Measurements from ENCODE around the gene GOLGA1. TPM values are rescaled to one million over a fixed set of nuclear protein-coding genes. Genes with fewer than 3 reads are reported as not detected.

Gene GOLGA1
- polyA plus RNA-seq, 3 donors = 3.1 to 15.7 (median 8.0) TPM

DNA sequence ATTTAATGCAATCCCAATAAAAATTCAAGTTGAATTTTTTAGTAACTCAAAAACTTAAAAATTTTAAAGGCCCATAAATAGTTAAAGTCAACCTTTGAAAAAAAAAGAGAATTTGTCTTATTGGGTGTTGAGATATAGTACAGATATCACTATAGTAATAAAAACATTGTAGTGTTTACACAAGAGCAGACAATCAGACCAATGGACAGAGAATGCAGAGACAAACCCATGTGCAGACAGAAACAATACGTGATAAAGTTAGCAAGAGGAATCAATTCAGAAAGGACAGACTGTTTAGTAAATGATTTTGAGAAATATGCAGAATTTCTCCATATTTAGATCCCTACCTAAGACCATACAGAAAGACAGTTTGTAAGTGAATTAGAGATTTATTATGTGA lies 33.9 kb downstream of the GOLGA1 start:
- Mint-ChIP-seq H3K36me3 (peaks cover 51 to 88% of the 10 kb centered on the region in 2 donors), H3K4me1 (no peaks in the 10 kb centered on the region), H3K9me3 (no peaks in the 10 kb centered on the region), H3K27ac (no peak overlapping the region), H3K4me3 (no peak overlapping the region), H3K27me3 (ENCODE audit: low read depth in 3 of 3) (no peaks in the 10 kb centered on the region)
- Histone ChIP-seq H2AFZ (ENCODE audit: insufficient read depth, low read depth, low read length, poor library complexity, severe bottlenecking) (no peak overlapping the region), H3K27ac (ENCODE audit: low read depth in 1 of 2, low read length in 2 of 2) (no peak overlapping the region), H4K20me1 (ENCODE audit: insufficient read depth, low read length) (no peaks in the 10 kb centered on the region), H3K9me3 (replicated peaks in 1 of 2; ENCODE audit: control insufficient read depth in 1 of 2, insufficient read depth in 1 of 2, low read length in 2 of 2) (no peaks in the 10 kb centered on the region), H3K79me2 (ENCODE audit: insufficient read depth, low read length) (no peaks in the 10 kb centered on the region), H3K4me1 (ENCODE audit: control insufficient read depth in 1 of 2, insufficient read depth in 2 of 2, low read length in 2 of 2) (no peaks in the 10 kb centered on the region), H3K4me3 (replicated peaks in 1 of 3; ENCODE audit: low read depth in 2 of 3, low read length in 3 of 3) (no peak overlapping the region), H3K9ac (ENCODE audit: insufficient read depth, low read length, poor library complexity, severe bottlenecking) (no peak overlapping the region), H3K27me3 (ENCODE audit: control insufficient read depth in 2 of 2, insufficient read depth in 2 of 2, low read length in 2 of 2) (no peaks in the 10 kb centered on the region), H3K4me2 (replicated peaks; ENCODE audit: extremely low read depth, low read length, poor library complexity, severe bottlenecking) (no peak overlapping the region), H3K36me3 (replicated peaks in 1 of 2; ENCODE audit: control insufficient read depth in 1 of 2, insufficient read depth in 2 of 2, low read length in 2 of 2) (peaks cover 57 to 69% of the 10 kb centered on the region in 2 donors)
- WGBS (ENCODE audit: insufficient coverage) = no CpG with 5 or more reads among the region's 1 CpG
- intact Hi-C loops (cut with micrococcal nuclease) = no loop called here
- no peak for DNase-seq
- TF ChIP-seq, protein P1, sequence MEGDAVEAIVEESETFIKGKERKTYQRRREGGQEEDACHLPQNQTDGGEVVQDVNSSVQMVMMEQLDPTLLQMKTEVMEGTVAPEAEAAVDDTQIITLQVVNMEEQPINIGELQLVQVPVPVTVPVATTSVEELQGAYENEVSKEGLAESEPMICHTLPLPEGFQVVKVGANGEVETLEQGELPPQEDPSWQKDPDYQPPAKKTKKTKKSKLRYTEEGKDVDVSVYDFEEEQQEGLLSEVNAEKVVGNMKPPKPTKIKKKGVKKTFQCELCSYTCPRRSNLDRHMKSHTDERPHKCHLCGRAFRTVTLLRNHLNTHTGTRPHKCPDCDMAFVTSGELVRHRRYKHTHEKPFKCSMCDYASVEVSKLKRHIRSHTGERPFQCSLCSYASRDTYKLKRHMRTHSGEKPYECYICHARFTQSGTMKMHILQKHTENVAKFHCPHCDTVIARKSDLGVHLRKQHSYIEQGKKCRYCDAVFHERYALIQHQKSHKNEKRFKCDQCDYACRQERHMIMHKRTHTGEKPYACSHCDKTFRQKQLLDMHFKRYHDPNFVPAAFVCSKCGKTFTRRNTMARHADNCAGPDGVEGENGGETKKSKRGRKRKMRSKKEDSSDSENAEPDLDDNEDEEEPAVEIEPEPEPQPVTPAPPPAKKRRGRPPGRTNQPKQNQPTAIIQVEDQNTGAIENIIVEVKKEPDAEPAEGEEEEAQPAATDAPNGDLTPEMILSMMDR (IDR thresholded peaks at IDR 0.05) = no peak

DNA sequence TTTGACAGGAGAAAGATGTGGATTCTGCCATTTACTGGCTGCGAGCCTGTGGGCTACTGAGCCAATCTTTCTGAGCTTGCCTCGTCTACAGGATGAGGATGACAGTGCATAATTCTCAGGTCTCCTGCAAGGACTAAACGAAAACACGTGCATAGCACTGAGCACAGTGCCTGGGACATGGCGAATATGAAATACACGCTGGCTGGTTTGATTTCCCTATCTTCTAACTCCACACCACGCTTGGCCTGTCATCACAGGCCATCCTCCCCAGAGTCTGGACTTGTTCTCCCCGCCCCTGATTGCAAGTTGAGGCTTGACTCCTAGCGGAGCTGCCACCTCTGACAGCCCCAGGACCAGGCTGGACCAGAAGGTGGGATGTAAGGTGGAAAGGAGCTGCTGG lies 41.0 kb downstream of the GOLGA1 start:
- peaks cover 54 to 78% of the 10 kb centered on the region in 2 donors for H3K36me3 ChIP-seq (replicated peaks in 1 of 2; ENCODE audit: control insufficient read depth in 1 of 2, insufficient read depth in 2 of 2, low read length in 2 of 2)
- Mint-ChIP-seq H3K27ac (peak overlapping the region in 1 of 7 donors; percentile 47), H3K27me3 (ENCODE audit: low read depth in 3 of 3) (no peaks in the 10 kb centered on the region), H3K9me3 (no peaks in the 10 kb centered on the region), H3K4me3 (no peak overlapping the region), H3K4me1 (no peaks in the 10 kb centered on the region), H3K36me3 (peaks cover 64 to 90% of the 10 kb centered on the region in 2 donors)
- no peaks in the 10 kb centered on the region for H3K79me2 ChIP-seq (ENCODE audit: insufficient read depth, low read length)
- H3K4me2 ChIP-seq (replicated peaks; ENCODE audit: extremely low read depth, low read length, poor library complexity, severe bottlenecking) = no peak overlapping the region
- no peak overlapping the region for H2AFZ ChIP-seq (ENCODE audit: insufficient read depth, low read depth, low read length, poor library complexity, severe bottlenecking)
- no peaks in the 10 kb centered on the region for H3K4me1 ChIP-seq (ENCODE audit: control insufficient read depth in 1 of 2, insufficient read depth in 2 of 2, low read length in 2 of 2)
- no peaks in the 10 kb centered on the region for H3K9me3 ChIP-seq (replicated peaks in 1 of 2; ENCODE audit: control insufficient read depth in 1 of 2, insufficient read depth in 1 of 2, low read length in 2 of 2)
- intact Hi-C loops (cut with micrococcal nuclease) = no loop called here
- no peaks in the 10 kb centered on the region for H4K20me1 ChIP-seq (ENCODE audit: insufficient read depth, low read length)
- H3K27ac ChIP-seq (ENCODE audit: low read depth in 1 of 2, low read length in 2 of 2) = no peak overlapping the region
- H3K4me3 ChIP-seq (replicated peaks in 1 of 3; ENCODE audit: low read depth in 2 of 3, low read length in 3 of 3) = no peak overlapping the region
- TF ChIP-seq, protein P1 (IDR thresholded peaks at IDR 0.05) = no peak
- H3K9ac ChIP-seq (ENCODE audit: insufficient read depth, low read length, poor library complexity, severe bottlenecking) = no peak overlapping the region
- no peaks in the 10 kb centered on the region for H3K27me3 ChIP-seq (ENCODE audit: control insufficient read depth in 2 of 2, insufficient read depth in 2 of 2, low read length in 2 of 2)
- WGBS (ENCODE audit: insufficient coverage) = 80% methylated on average over 7 of the region's 9 CpGs
- DNase-seq = no peak
